Hepatocyte (in vitro differentiated cells): ENCODE results near the gene COL2A1.

Experiments
- EZH2 ChIP-seq: fragments of 200-600 bp; sonication (generic); IDR thresholded peaks from 2 replicates; pipeline ENCODE4 v1.6.1; 2016; ENCODE audit warnings: antibody characterized with exemption, mild to moderate bottlenecking, borderline replicate concordance
- TF ChIP-seq, protein P1 (sequence below): fragments of 200-600 bp; sonication (generic); IDR thresholded peaks from 2 replicates; pipeline ENCODE4 v1.5.1; 2016; ENCODE audit warnings: antibody characterized with exemption, mild to moderate bottlenecking; ENCODE audit not compliant: poor library complexity

GRCh38 chr12:48045965-48046518 lies 41.8 kb upstream of the COL2A1 start:
- TF ChIP-seq, protein P1, sequence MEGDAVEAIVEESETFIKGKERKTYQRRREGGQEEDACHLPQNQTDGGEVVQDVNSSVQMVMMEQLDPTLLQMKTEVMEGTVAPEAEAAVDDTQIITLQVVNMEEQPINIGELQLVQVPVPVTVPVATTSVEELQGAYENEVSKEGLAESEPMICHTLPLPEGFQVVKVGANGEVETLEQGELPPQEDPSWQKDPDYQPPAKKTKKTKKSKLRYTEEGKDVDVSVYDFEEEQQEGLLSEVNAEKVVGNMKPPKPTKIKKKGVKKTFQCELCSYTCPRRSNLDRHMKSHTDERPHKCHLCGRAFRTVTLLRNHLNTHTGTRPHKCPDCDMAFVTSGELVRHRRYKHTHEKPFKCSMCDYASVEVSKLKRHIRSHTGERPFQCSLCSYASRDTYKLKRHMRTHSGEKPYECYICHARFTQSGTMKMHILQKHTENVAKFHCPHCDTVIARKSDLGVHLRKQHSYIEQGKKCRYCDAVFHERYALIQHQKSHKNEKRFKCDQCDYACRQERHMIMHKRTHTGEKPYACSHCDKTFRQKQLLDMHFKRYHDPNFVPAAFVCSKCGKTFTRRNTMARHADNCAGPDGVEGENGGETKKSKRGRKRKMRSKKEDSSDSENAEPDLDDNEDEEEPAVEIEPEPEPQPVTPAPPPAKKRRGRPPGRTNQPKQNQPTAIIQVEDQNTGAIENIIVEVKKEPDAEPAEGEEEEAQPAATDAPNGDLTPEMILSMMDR: no peak
- no peak for TF ChIP-seq EZH2
